ENCODE measurements around the gene CELF4.

GRCh38 chr18:37383036-37383785 is 182.4 kb downstream of the CELF4 start:
- no peak for TF ChIP-seq POLR2A (IDR thresholded peaks at IDR 0.05)
- TF ChIP-seq CTCF (IDR thresholded peaks at IDR 0.05), result no peak

Measured in lower leg skin (tissue), 3 donors.